Measurements from ENCODE around the gene GABRR2. TPM values are rescaled to one million over a fixed set of nuclear protein-coding genes. Genes with fewer than 3 reads are reported as not detected.

GABRR2 gene
- total RNA-seq, 1 donor from 2014 or later = 0.87 TPM

DNA sequence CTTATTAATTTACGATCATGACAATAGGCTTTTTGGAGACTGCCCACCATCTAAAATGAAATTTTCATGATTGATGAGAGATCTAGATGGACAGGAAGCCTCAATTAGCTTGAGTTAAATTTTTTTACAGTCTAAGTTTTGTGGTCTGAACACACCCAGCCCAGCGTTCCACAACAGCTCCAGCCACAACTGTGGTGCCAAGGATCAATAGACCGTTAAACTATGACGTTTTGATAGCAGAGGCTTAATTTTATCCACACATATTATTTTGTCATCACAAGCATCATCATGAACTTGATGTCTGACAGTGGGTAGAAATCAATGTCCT lies 92.4 kb downstream of the GABRR2 start:
- H3K9me3 Mint-ChIP-seq = peaks cover 9% of the 10 kb centered on the region
- TF ChIP-seq, protein P1, sequence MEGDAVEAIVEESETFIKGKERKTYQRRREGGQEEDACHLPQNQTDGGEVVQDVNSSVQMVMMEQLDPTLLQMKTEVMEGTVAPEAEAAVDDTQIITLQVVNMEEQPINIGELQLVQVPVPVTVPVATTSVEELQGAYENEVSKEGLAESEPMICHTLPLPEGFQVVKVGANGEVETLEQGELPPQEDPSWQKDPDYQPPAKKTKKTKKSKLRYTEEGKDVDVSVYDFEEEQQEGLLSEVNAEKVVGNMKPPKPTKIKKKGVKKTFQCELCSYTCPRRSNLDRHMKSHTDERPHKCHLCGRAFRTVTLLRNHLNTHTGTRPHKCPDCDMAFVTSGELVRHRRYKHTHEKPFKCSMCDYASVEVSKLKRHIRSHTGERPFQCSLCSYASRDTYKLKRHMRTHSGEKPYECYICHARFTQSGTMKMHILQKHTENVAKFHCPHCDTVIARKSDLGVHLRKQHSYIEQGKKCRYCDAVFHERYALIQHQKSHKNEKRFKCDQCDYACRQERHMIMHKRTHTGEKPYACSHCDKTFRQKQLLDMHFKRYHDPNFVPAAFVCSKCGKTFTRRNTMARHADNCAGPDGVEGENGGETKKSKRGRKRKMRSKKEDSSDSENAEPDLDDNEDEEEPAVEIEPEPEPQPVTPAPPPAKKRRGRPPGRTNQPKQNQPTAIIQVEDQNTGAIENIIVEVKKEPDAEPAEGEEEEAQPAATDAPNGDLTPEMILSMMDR (IDR thresholded peaks at IDR 0.05; ENCODE audit: unreplicated experiment) = no peak
- H3K4me1 Mint-ChIP-seq = peaks cover 5% of the 10 kb centered on the region

GRCh38 chr6:89221971-89222711 lies 93.0 kb downstream of the GABRR2 start:
- Mint-ChIP-seq H3K27ac (no peak overlapping the region), H3K36me3 (no peaks in the 10 kb centered on the region)

More for the DNA sequence above, 92.4 kb downstream of the GABRR2 start:
- Mint-ChIP-seq H3K27me3 (ENCODE audit: low read depth) (no peaks in the 10 kb centered on the region), H3K27ac (no peak overlapping the region), H3K36me3 (no peaks in the 10 kb centered on the region), H3K4me3 (no peak overlapping the region)
- no peak for DNase-seq (ENCODE audit: low spot score in 2 of 2, unreplicated experiment in 2 of 2)

GRCh38 chr6:89221129-89221528 lies 94.0 kb downstream of the GABRR2 start:
- Mint-ChIP-seq H3K27me3 (ENCODE audit: low read depth) (no peaks in the 10 kb centered on the region), H3K36me3 (no peaks in the 10 kb centered on the region), H3K4me3 (no peak overlapping the region), H3K27ac (no peak overlapping the region), H3K9me3 (peaks cover 9% of the 10 kb centered on the region), H3K4me1 (peaks cover 12% of the 10 kb centered on the region)
- DNase-seq (ENCODE audit: low spot score in 2 of 2, unreplicated experiment in 2 of 2) = no peak
- TF ChIP-seq, protein P1 (IDR thresholded peaks at IDR 0.05; ENCODE audit: unreplicated experiment) = no peak

More at GRCh38 chr6:89221971-89222711, 93.0 kb downstream of the GABRR2 start:
- H3K4me3 Mint-ChIP-seq = no peak overlapping the region
- peaks cover 9% of the 10 kb centered on the region for H3K9me3 Mint-ChIP-seq
- TF ChIP-seq, protein P1 (IDR thresholded peaks at IDR 0.05; ENCODE audit: unreplicated experiment) = no peak
- no peaks in the 10 kb centered on the region for H3K27me3 Mint-ChIP-seq (ENCODE audit: low read depth)
- no peak for DNase-seq (ENCODE audit: low spot score in 2 of 2, unreplicated experiment in 2 of 2)
- H3K4me1 Mint-ChIP-seq = peaks cover 10% of the 10 kb centered on the region

DNA sequence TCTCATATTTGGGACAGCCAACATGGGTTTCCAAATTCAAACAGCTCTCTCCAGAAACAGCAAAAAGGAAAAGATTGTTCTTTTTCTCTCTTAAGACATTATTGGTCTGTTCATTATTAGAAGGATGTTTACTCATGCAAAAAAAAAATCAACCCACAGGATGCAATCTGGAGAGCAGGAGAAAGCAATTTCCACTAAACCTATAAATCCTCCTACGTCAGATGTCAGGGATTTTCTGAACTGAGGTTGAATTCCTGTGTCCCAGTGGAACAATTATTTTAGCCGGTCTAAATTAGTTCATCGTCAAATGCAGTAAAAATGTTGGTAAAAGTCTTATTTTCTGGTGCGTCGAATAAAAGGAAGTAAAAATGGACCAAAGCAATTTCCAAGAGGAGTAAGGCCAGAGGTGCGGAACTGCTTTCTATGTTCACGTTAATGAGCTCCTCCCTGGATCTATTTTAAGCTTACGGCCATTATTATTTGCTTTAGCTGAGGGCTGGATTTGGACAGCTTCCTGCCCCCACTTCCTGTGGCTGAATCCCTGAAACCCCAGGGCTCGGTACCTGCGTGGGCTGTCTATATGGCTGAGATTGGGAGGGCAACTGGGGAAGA lies 97.7 kb downstream of the GABRR2 start, which contains the start of gene GABRR1:
Gene GABRR1, minus strand, starts transcription at position 60 of the 612 bp plus-strand sequence. Its CDS starts 36 bp downstream, at position 24.
- Mint-ChIP-seq H3K4me1 (peaks cover 12% of the 10 kb centered on the region), H3K27ac (peak within 1 kb of the TSS; percentile 50), H3K27me3 (ENCODE audit: low read depth) (peaks cover 7% of the 10 kb centered on the region), H3K4me3 (no peak within 1 kb of the TSS), H3K9me3 (peaks cover 6% of the 10 kb centered on the region), H3K36me3 (no peaks in the 10 kb centered on the region)
- TF ChIP-seq, protein P1 (IDR thresholded peaks at IDR 0.05; ENCODE audit: unreplicated experiment) = no peak
- no peak for DNase-seq (ENCODE audit: low spot score in 2 of 2, unreplicated experiment in 2 of 2)

DNA sequence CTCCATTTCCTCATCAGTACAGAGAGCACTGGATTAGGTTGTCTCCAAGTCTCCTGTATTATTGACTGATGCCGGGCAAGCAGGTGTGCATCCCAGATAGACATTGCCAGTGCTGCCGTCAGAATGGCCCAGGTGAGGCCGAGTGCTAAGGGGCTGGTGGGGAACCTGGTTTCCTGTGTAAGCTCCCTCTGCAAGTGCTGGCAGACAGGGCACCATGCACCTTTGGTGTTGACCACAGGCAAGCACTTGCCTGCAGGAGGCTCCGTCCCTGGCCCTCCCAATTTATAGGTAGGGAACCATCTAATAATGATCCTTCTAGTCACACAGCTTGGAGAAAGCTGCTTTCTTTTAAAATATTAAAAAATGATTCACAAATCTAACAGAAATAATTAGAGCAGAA lies 98.7 kb downstream of the GABRR2 start:
- DNase-seq (ENCODE audit: low spot score in 2 of 2, unreplicated experiment in 2 of 2) = no peak
- Mint-ChIP-seq H3K4me3 (no peak overlapping the region), H3K27me3 (ENCODE audit: low read depth) (peaks cover 8% of the 10 kb centered on the region), H3K4me1 (peaks cover 12% of the 10 kb centered on the region), H3K36me3 (no peaks in the 10 kb centered on the region), H3K27ac (no peak overlapping the region), H3K9me3 (peaks cover 6% of the 10 kb centered on the region)
- TF ChIP-seq, protein P1 (IDR thresholded peaks at IDR 0.05; ENCODE audit: unreplicated experiment) = no peak

Measured in mesothelial cell of epicardium (in vitro differentiated cells).